Breast epithelium (tissue), 4 donors: ENCODE measurements around the gene SKOR1. TPM values are rescaled to one million over a fixed set of nuclear protein-coding genes. Genes with fewer than 3 reads are reported as not detected.
A peak's percentile ranks its signal among the peaks of the same experiment; 100 is the strongest.

Source experiments
- DNase-seq, 2 donors: peaks; one replicate each; pipeline ENCODE4 v3.0.0-alpha.2; 2019; ENCODE audit warnings: low spot score in 2 of 2
- H3K27ac ChIP-seq, 2 donors: fragments of 200-600 bp; sonication (generic) in 1 of 2; one replicate each; pipeline ENCODE4 v1.5.1; 2016 to 2019; ENCODE audit warnings: mild to moderate bottlenecking in 1 of 2
- H3K27me3 ChIP-seq, 2 donors: fragments of 200-600 bp; sonication (generic) in 1 of 2; one replicate each; pipeline versions ENCODE4 v1.5.1 to v1.6.0; 2017 to 2019; ENCODE audit warnings: control low read depth in 1 of 2, mild to moderate bottlenecking in 1 of 2
- H3K36me3 ChIP-seq: fragments of 200-600 bp; one replicate; pipeline ENCODE4 v1.5.1; 2019
- H3K4me1 ChIP-seq, 2 donors: fragments of 200-600 bp; sonication (generic); one replicate each; pipeline ENCODE4 v1.5.1; 2016 to 2019; ENCODE audit warnings: control low read depth in 1 of 2
- H3K4me3 ChIP-seq, 3 donors: fragments of 200-600 bp; sonication (generic); 1 replicate in 2 of 3; 2 replicates in 1 of 3; pipeline ENCODE4 v1.5.1; 2016 to 2019; ENCODE audit warnings: mild to moderate bottlenecking in 3 of 3, moderate library complexity in 2 of 3
- H3K9me3 ChIP-seq, 2 donors: fragments of 200-600 bp; sonication (generic) in 1 of 2; one replicate each; pipeline ENCODE4 v1.5.1; 2016 to 2019; ENCODE audit warnings: control low read depth in 1 of 2
- CTCF ChIP-seq, 3 donors: fragments of 450-650 bp; IDR thresholded peaks; one replicate each; pipeline ENCODE4 v1.5.1; 2016 to 2017; ENCODE audit warnings: antibody characterized with exemption in 3 of 3, mild to moderate bottlenecking in 3 of 3, moderate library complexity in 3 of 3
- POLR2A ChIP-seq: fragments of 450-650 bp; IDR thresholded peaks from one replicate; pipeline ENCODE4 v1.6.1; 2016; ENCODE audit warnings: antibody characterized with exemption, mild to moderate bottlenecking, moderate library complexity
- POLR2AphosphoS5 ChIP-seq, 3 donors: sonication (generic); formaldehyde crosslinking; IDR thresholded peaks; one replicate each; pipeline ENCODE4 v1.6.1; 2017; ENCODE audit warnings: antibody characterized with exemption in 3 of 3
- intact Hi-C: fragments of 100-400 bp; cut with DNase I; formaldehyde crosslinking; loops from one replicate; pipeline ENCODE4 v1.15.1; 2023; ENCODE audit warnings: low total_unique reads
- total RNA-seq, 3 donors: library from RNA; depleted of rRNA; stranded (reverse); fragments of >200 nt; gene quantifications; one replicate each; pipeline ENCODE4 v1.1.0, GENCODE V29; 2016

Gene SKOR1
- total RNA-seq, 3 donors from 2014 or later = 0.98 to 1.8 (median 1.1) TPM

- Histone ChIP-seq H3K4me1 (peaks cover 0 to 3% of the 10 kb centered on the region in 2 donors), H3K9me3 (no peaks in the 10 kb centered on the region), H3K27me3 (peaks cover 0 to 3% of the 10 kb centered on the region in 2 donors), H3K4me3 (peak overlapping the region; percentile 81 to 89 (median 86)), H3K36me3 (no peaks in the 10 kb centered on the region), H3K27ac (peak overlapping the region; percentile 92 to 99)
- DNase-seq = no peak
- no peak for TF ChIP-seq POLR2AphosphoS5 (IDR thresholded peaks at IDR 0.05)
- TF ChIP-seq POLR2A = no peak
- TF ChIP-seq CTCF (IDR thresholded peaks at IDR 0.05) = no peak
- intact Hi-C loops = no loop called here
Measured at GRCh38 chr15:67840749-67841512, 15.6 kb downstream of the SKOR1 start.

- peak overlapping the region; percentile 92 to 99 for H3K27ac ChIP-seq
- no peaks in the 10 kb centered on the region for H3K9me3 ChIP-seq
- H3K4me1 ChIP-seq = peaks cover 0 to 3% of the 10 kb centered on the region in 2 donors
- no peaks in the 10 kb centered on the region for H3K27me3 ChIP-seq
- intact Hi-C loops = no loop called here
- H3K36me3 ChIP-seq = no peaks in the 10 kb centered on the region
- no peak for TF ChIP-seq CTCF (IDR thresholded peaks at IDR 0.05)
- DNase-seq = no peak
- H3K4me3 ChIP-seq = peak overlapping the region; percentile 81 to 89 (median 86)
Measured at GRCh38 chr15:67841513-67841762, 16.1 kb downstream of the SKOR1 start.

GRCh38 chr15:67843092-67843501, 17.8 kb downstream of the SKOR1 start:
- Histone ChIP-seq H3K36me3 (no peaks in the 10 kb centered on the region), H3K4me3 (no peak overlapping the region), H3K9me3 (no peaks in the 10 kb centered on the region), H3K27ac (peak overlapping the region in 1 of 2 donors; percentile 73), H3K4me1 (peaks cover 0 to 3% of the 10 kb centered on the region in 2 donors), H3K27me3 (no peaks in the 10 kb centered on the region)
- DNase-seq = no peak
- intact Hi-C loops = no loop called here
- TF ChIP-seq POLR2A = no peak
- TF ChIP-seq POLR2AphosphoS5 (IDR thresholded peaks at IDR 0.05) = no peak
- no peak for TF ChIP-seq CTCF (IDR thresholded peaks at IDR 0.05)

- Histone ChIP-seq H3K4me1 (peaks cover 0 to 3% of the 10 kb centered on the region in 2 donors), H3K4me3 (no peak overlapping the region), H3K27me3 (no peaks in the 10 kb centered on the region), H3K36me3 (no peaks in the 10 kb centered on the region), H3K9me3 (no peaks in the 10 kb centered on the region), H3K27ac (peak overlapping the region; percentile 30 to 73)
- TF ChIP-seq POLR2AphosphoS5 (IDR thresholded peaks at IDR 0.05) (no peak), POLR2A (no peak)
- intact Hi-C loops = no loop called here
- no peak for DNase-seq
Measured at GRCh38 chr15:67843571-67844387, 18.5 kb downstream of the SKOR1 start.

- no peak for DNase-seq
- Histone ChIP-seq H3K36me3 (no peaks in the 10 kb centered on the region), H3K4me1 (peaks cover 0 to 3% of the 10 kb centered on the region in 2 donors), H3K27ac (no peak overlapping the region), H3K9me3 (no peaks in the 10 kb centered on the region), H3K27me3 (no peaks in the 10 kb centered on the region), H3K4me3 (no peak overlapping the region)
- TF ChIP-seq CTCF (IDR thresholded peaks at IDR 0.05) (no peak), POLR2AphosphoS5 (IDR thresholded peaks at IDR 0.05) (no peak), POLR2A (no peak)
- intact Hi-C loops = no loop called here
Measured at GRCh38 chr15:67845974-67846373, 20.7 kb downstream of the SKOR1 start.
